GM19099 (cell line): ENCODE results near the gene LRRC28.

Experiments
- POLR2A ChIP-seq: IDR thresholded peaks from 3 replicates; pipeline ENCODE4 v1.6.1; 2011; ENCODE audit warnings: low read depth; ENCODE audit not compliant: insufficient read length; ENCODE audit errors: extremely low read depth

Gene LRRC28

DNA sequence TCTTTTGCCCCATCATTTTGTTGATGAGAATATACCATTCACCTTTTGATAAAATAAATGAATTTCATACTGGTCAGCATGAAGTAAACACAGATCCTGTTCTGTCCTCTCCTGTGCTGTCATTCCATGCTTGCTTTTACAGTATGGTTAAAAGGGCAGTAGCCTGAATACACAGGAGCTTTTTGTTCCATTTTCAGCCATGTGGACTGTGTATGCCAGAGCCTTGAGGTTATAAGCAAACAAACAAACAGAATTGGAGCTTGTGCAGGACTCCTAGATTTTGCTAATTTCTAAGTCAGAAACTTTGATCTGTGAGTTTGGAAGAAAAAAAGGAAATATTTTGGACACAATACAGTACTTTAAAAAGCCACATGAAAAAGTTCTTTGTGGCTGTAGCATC lies 91.9 kb downstream of the LRRC28 start:
- TF ChIP-seq POLR2A, result no peak

DNA sequence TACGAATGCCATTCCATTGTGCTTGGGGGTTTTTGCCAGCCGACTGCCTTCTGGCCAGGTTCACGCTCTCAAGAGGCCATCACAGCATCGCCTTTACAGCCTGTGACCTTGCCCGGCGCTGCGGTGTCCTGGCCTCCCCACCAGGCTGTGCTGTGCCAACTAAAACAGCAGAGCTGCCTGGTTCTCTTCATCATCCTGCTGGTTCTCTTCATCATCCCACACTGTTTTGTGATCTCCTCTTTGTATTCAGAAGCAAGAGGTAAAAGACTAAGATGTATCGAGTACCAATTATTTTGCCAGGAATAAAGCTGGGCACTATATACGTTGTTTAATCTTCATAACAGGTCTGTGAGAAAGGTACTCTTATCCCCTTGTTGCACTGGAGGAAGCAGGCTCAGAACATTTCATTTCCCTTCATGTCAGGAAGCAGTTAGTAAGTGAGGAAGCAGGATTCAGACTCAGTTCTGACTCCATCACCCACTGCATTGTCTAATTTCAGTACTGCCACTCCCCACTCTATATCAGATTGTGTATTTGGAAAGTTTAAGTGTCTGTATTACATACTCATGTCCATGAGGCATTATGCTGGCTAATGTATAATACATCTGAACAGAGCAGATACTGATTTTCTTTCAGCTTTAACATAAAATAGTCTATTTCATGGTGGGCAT lies 92.7 kb downstream of the LRRC28 start:
- TF ChIP-seq POLR2A, result no peak

DNA sequence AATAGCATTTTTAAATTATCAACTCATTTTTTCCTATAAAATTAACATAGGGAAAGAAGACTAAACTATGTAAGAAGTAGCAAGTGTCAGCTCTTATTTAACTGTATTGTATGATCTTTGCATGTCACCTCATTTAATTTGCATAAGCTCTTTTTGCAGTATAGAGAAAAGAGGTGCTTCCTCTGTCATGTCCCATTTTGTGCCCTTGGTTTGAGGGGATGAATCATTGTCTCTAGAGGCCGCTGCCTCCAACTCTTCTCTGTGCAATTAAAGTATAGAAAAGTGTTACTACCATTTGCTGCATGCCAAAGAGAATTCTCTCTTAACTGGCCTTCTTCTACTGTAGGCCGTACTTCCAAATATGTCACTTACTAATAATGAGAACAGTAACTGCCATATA lies 93.4 kb downstream of the LRRC28 start:
- TF ChIP-seq POLR2A, result no peak

DNA sequence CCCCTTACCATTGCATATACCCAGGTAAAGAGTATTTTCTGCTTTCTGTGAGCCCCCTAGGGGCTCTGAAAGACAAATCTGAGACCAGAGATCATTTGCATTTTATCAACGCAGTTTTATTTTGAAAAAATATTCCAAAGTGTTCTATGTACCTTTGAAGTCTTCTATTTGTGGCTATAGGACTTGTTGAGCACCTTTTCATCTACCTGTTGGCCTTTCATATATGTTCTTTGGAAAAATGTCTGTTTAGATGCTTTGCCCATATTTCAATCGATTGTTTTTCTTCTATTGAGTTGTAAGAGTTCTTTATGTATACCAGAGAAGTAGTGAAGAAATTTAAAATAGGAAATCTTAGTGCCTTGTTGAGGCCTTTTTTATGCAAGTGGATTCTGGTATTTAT lies 94.0 kb downstream of the LRRC28 start:
- TF ChIP-seq POLR2A, result no peak

DNA sequence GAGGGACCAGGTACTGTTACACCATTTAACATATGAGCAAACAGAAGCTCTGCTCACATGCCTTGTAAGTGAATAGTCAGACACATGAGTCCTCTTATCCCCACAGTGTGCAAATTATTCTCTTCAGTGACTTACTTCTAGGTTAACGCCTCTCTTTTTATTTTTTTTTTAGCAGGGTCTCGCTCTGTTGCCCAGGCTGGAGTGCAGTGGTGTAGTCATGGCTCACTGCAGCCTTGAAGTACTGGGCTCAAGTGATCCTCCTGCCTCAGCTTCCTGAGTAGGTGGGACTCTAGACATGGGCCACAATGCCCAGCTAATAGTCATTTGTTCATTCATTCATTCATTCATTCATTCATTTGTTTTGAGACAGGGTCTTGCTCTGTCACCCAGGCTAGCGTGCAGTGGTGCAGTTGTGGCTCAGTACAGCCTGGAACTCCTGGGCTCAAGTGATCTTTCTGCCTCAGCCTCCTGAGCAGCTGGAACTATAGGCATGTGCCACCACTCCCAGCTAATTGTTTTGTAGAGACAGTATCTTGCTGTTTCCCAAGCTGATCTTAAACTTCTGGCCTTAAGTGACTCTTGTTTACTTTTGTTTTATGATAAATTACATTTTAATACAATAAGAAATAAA lies 94.7 kb downstream of the LRRC28 start:
- no peak for TF ChIP-seq POLR2A

DNA sequence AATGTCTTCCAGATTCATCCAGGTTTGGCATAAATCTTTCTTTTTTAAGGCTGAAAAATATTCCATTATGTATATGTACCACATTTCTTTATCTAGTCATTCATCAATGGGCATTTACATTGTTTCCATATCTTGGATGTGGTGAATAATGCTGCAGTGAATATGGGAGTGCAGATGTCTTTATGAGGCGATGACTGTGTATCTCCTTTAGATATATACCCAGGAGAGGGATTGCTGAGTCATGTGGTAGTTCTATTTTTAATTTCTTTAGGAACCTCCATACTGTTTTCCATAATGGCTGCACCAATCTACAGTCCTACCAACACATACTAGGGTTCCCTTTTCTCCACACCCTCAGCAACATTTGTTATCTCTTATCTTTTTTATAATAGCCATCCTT lies 96.3 kb downstream of the LRRC28 start:
- TF ChIP-seq POLR2A, result no peak

DNA sequence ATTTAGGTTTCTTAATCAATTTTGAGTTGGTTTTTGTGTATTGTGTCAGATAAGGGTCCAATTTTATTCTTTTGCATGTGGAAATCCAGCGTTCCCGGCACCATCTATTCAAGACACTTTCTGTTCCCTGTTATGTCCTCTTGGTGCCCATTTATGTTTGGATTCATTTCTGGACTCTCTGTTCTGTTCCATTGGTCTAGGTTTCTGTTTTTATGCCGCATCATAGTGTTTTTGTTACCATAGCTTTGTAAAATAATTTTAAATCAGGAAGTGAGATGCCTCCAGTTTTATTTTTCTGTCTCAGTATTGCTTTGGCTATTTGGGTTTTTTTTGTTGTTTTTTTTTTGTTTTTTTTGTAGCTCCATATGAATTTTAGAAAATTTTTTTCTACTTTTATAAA lies 97.1 kb downstream of the LRRC28 start:
- TF ChIP-seq POLR2A, result no peak

DNA sequence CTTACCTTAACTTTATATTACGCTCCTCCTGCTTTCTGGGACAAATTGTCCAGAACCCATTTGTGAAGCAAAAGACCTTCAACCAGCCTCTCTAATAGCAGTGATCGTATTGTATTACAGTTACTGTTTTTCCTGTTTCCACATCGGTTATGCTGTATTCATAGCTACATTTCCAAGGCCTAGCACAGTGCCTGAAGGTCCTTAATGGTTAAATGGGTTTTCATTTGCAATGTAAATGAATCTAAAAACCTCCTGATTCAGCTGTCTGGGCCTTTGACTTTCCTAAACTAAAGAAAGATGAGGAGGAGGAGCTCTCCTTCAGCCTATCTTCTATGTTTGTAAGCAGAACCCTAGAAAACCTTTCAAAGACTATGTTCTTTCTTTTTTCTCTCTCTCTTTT lies 99.1 kb downstream of the LRRC28 start:
- TF ChIP-seq POLR2A, result no peak

DNA sequence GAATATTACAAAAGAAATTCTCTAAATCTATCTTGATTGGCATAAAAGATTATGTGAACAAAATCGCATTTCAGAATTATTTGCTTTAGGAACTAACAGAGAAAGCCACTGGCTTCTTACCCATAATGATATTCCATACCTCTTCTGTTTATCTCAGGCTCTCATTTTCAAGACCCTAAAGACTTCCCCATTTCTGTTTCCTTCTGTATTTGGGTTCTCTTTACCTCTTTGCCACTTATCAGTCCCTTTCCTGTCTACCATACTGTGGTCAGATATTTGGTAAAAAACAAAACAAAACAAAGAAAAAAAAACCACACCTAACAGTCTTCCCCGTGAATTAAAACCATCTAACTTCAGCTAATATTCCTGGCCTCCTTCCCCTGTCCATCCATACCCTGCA lies 108.5 kb downstream of the LRRC28 start:
- TF ChIP-seq POLR2A, result no peak

DNA sequence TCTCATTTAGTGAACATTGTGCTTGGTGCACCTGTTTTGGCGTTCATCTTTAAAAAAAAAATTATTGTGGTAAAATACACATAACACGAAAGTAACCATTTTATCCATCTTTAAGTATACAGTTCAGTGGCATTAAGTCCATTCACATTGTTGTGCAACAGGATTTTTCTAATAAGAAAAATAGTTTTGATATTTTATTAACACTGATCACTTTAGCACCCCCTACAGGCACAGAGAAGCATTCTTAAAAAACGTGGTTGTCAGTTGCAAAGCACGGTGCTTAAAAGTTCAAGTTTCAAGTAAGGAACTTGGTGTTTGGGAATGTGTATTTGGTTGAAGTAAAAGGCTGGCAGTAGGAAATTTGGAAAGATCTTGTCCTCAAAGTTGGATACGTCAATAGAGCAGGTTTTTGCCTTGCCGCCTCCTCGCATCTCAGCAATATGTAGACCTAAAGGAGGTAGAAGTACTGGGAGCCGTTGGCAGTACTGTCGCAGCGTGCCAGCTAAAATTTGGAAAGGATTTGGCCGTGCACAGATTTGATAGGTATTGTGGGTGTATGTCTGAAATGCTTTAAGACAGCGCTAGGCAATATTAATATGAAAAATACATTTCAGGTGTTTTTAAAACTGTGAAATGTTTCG lies 110.4 kb downstream of the LRRC28 start:
- no peak for TF ChIP-seq POLR2A

DNA sequence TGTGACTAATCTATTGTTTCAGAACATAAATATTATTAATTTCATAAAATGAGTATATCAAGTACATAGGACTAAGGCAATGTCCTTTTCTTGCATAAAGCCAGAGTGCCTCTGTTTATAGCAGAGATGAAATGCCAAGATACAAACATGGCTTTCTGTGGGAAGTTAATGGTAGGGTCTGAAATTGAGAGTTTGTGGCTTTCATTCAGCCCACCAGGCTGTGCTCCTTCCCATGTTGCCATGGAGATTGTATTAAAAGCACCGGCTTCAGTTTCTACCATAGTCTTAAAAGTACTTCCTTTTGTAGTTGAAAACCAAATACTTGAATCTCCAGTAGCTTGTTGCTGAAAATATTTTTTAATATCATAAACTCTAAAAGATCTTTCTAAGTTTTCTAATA lies 114.0 kb downstream of the LRRC28 start:
- no peak for TF ChIP-seq POLR2A

DNA sequence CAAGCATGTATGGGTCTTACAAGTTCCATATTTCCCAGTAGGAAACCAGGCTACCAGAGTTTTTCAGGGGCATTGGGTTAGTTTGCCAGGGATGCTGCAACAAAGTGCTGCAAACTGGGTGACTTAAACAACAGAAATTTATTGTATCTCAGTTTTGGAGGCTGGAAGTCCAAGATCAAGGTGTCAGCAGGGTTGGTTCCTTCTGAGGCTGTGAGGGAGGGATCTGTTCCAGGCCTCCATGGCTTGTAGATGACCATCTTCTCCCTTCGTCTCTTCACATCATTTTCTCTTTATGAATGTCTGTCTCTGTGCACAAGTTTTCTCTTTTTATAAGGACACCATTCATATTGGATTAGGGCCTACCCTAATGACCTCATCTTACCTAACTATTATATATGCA lies 114.7 kb downstream of the LRRC28 start:
- TF ChIP-seq POLR2A, result no peak

DNA sequence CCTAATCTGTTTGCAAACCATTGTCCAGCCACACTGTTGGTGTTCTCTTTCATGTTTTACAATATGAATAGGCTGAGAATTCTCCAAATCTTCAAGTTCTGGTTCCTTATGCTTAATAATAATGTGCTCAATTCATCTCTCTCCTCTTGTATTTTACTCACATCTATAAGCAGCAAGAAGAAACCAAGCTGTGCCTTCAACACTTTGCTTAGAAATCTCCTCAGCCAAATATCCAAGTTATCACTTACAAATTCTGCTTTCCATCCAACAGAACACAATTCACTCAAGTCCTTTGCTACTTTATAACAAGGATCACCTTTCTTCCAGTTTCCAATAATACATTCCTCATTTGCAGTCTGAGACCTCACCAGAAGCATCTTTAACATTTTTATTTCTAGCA lies 117.5 kb downstream of the LRRC28 start:
- no peak for TF ChIP-seq POLR2A

DNA sequence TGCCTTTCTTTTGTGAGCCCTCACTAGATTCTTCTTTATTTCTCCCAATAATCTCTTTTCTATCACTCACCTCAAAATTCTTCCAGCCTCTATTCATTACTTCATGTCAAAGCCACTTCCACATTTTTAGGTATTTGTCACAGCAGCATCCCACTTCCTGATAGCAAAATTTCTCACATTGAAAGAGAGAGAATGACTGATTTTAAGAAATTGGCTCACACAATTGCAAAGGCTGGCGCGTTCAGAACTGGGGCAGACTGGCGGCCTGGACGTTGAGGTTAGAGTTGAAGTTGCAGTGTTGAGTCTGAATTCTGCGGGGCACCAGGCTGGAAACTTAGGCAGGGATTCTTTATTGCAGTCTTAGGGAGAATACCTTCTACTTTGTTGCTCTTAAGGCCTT lies 117.9 kb downstream of the LRRC28 start:
- no peak for TF ChIP-seq POLR2A

DNA sequence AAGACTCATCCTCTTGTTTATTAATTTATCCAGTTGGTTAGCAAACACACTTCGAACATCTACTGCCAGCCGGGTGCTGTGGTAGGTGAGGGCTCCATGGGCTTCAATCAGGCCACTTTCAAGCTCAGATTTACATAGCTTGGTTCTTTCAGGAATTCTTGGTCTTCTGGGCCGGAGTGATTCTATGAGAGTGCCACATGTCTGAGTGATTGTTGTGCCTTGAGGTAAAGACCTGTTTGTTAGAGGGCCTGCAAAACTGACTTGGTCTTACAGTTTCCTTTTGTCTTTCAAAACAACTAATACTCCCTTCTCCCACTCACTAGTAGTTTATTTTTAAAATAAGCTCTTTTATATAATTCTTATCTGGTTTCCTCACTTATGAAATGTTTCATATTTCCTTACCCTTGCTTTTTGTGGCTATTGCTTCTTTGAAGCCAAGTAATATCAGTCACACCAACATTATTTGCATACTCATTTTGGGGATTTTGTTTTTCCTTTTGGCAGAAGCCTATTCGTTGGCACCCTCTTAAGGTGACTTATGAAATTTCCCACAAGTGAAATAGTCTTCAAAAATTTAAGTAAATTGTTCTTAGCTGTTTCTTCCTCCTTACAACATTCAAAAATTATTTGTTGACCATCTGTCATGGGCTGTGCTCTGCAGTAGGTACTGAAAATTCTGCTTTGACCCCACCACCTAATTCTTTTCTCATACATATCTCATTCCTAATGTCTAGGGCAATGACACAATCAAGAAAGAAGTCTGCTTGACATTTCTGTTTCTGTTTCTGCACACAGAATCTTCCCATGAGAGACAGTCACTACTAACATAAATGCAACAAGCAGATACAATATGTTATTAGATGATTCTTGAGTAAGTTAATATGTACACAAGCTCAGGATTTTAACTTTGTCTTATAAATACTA lies 120.2 kb downstream of the LRRC28 start:
- no peak for TF ChIP-seq POLR2A
